WTC11 (cell line): ENCODE results near the gene SULT6B1. TPM values are rescaled to one million over a fixed set of nuclear protein-coding genes. Genes with fewer than 3 reads are reported as not detected.

ENCODE experiments used
- ATAC-seq: fragments of 200-7000 bp; cut with Tn5 transposase; 2 replicates; pipeline ENCODE4 v1.10.0; 2021; ENCODE audit warnings: mild to moderate bottlenecking, moderate library complexity
- CTCF ChIA-PET: fragments of 300-600 bp; sonication (Branson Sonifier 250); formaldehyde crosslinking; loops from one replicate; lab custom pipeline; 2021; ENCODE audit warnings: antibody characterized with exemption; lab: Charles Lee
- POLR2A ChIA-PET: fragments of 350-600 bp; sonication (Branson Sonifier 250); formaldehyde crosslinking; loops from one replicate; lab custom pipeline; 2021; ENCODE audit warnings: antibody characterized with exemption; lab: Charles Lee
- DNase-seq: peaks from one replicate; pipeline ENCODE4 v3.0.0; 2021; ENCODE audit warnings: low spot score
- H3K27ac Mint-ChIP-seq: 2 replicates; pipeline ENCODE4 v1.8.0; 2021; ENCODE audit warnings: mixed read lengths
- H3K27me3 Mint-ChIP-seq: 2 replicates; pipeline ENCODE4 v1.8.0; 2021; ENCODE audit warnings: low read depth, mild to moderate bottlenecking, moderate library complexity, mixed read lengths
- H3K36me3 Mint-ChIP-seq: 2 replicates; pipeline ENCODE4 v1.8.0; 2021; ENCODE audit warnings: mixed read lengths
- H3K4me1 Mint-ChIP-seq: 2 replicates; pipeline ENCODE4 v1.8.0; 2022; ENCODE audit warnings: mixed read lengths
- H3K4me3 Mint-ChIP-seq: 2 replicates; pipeline ENCODE4 v1.8.0; 2021; ENCODE audit warnings: mild to moderate bottlenecking, moderate library complexity, mixed read lengths
- H3K9me3 Mint-ChIP-seq: 2 replicates; pipeline ENCODE4 v1.8.0; 2021; ENCODE audit warnings: mixed read lengths
- AR ChIP-seq: fragments of 250-450 bp; sonication (Bioruptor Pico); IDR thresholded peaks from 2 replicates; pipeline ENCODE4 v1.9.0; 2021; ENCODE audit warnings: mild to moderate bottlenecking
- ATF3 ChIP-seq: sonication (generic); formaldehyde crosslinking; conservative IDR thresholded peaks from 2 replicates; pipeline ENCODE4 v1.8.1; 2022; ENCODE audit warnings: mild to moderate bottlenecking, missing genetic modification reagents
- ELF4 ChIP-seq: sonication (generic); formaldehyde crosslinking; IDR thresholded peaks from 2 replicates; pipeline ENCODE4 v1.8.1; 2022; ENCODE audit warnings: low read depth, mild to moderate bottlenecking, moderate library complexity, missing genetic modification reagents
- FOXK1 ChIP-seq: sonication (generic); formaldehyde crosslinking; IDR thresholded peaks from 2 replicates; pipeline ENCODE4 v1.8.0; 2022; ENCODE audit warnings: mild to moderate bottlenecking, moderate library complexity, missing genetic modification reagents
- GABPB1 ChIP-seq: sonication (generic); formaldehyde crosslinking; IDR thresholded peaks from 2 replicates; pipeline ENCODE4 v1.8.1; 2023; ENCODE audit warnings: mild to moderate bottlenecking, missing genetic modification reagents
- IRF2 ChIP-seq: sonication (generic); formaldehyde crosslinking; IDR thresholded peaks from 2 replicates; pipeline ENCODE4 v1.8.0; 2022; ENCODE audit warnings: low read depth, missing genetic modification reagents, borderline replicate concordance
- JUN ChIP-seq: sonication (generic); formaldehyde crosslinking; IDR thresholded peaks from 2 replicates; pipeline ENCODE4 v1.8.0; 2023; ENCODE audit warnings: mild to moderate bottlenecking, missing genetic modification reagents
- NFYB ChIP-seq: sonication (generic); formaldehyde crosslinking; conservative IDR thresholded peaks from 2 replicates; pipeline ENCODE4 v1.8.0; 2022; ENCODE audit warnings: low read depth, missing genetic modification reagents
- NR1H2 ChIP-seq: sonication (generic); formaldehyde crosslinking; IDR thresholded peaks from 2 replicates; pipeline ENCODE4 v1.9.0; 2021; ENCODE audit warnings: mild to moderate bottlenecking, moderate library complexity, missing genetic modification reagents
- STAT6 ChIP-seq: sonication (generic); formaldehyde crosslinking; conservative IDR thresholded peaks from 2 replicates; pipeline ENCODE4 v1.8.1; 2023; ENCODE audit warnings: mild to moderate bottlenecking, low read depth, missing genetic modification reagents, moderate library complexity
- ZBTB21 ChIP-seq: sonication (generic); formaldehyde crosslinking; IDR thresholded peaks from 2 replicates; pipeline ENCODE4 v1.8.1; 2023; ENCODE audit warnings: mild to moderate bottlenecking, missing genetic modification reagents, borderline replicate concordance
- ZNF121 ChIP-seq: sonication (generic); formaldehyde crosslinking; IDR thresholded peaks from 2 replicates; pipeline ENCODE4 v1.8.0; 2023; ENCODE audit warnings: missing genetic modification reagents
- ZNF219 ChIP-seq: sonication (generic); formaldehyde crosslinking; IDR thresholded peaks from 2 replicates; pipeline ENCODE4 v1.8.0; 2023; ENCODE audit warnings: missing genetic modification reagents, mild to moderate bottlenecking, borderline replicate concordance
- ZNF425 ChIP-seq: fragments of 250-450 bp; sonication (Bioruptor Pico); conservative IDR thresholded peaks from 2 replicates; pipeline ENCODE4 v1.9.0; 2021; ENCODE audit warnings: mild to moderate bottlenecking
- total RNA-seq: library from RNA; stranded (reverse); gene quantifications from 3 replicates; pipeline ENCODE4 v1.2.3, GENCODE V29; 2021
- TF ChIP-seq, protein P1 (sequence below): sonication (generic); formaldehyde crosslinking; IDR thresholded peaks from 2 replicates; pipeline ENCODE4 v1.8.0; 2022; ENCODE audit warnings: mild to moderate bottlenecking, missing genetic modification reagents

Gene SULT6B1
- total RNA-seq, 1 experiment from 2014 or later, result not detected

GRCh38 chr2:37181726-37182684 is 6.5 kb downstream of the SULT6B1 start:
- CTCF ChIA-PET, result interaction anchor here (1.0 to 1.6 kb wide), 2 partner anchors 9 to 695 kb away, joined by 3 read pairs; no protein-coding TSS in a partner anchor
- Mint-ChIP-seq H3K27me3 (no peaks in the 10 kb centered on the region), H3K4me1 (peaks cover 26% of the 10 kb centered on the region), H3K36me3 (no peaks in the 10 kb centered on the region), H3K9me3 (no peaks in the 10 kb centered on the region), H3K4me3 (no peak overlapping the region), H3K27ac (peak overlapping the region; percentile 75)
- POLR2A ChIA-PET, result interaction anchor here (0.7 to 0.8 kb wide), 2 partner anchors 23 to 552 kb away, joined by 3 to 4 read pairs; no protein-coding TSS in a partner anchor
- DNase-seq, result no peak
- peak; percentile 60 for ATAC-seq
- TF ChIP-seq ELF4 (no peak), NR1H2 (no peak), STAT6 (no peak), AR (CRISPR knock-in tag) (no peak), FOXK1 (no peak), ZNF219 (CRISPR knock-in tag) (no peak), ATF3 (CRISPR knock-in tag) (no peak), ZBTB21 (CRISPR knock-in tag) (no peak), IRF2 (CRISPR knock-in tag) (no peak)
- TF ChIP-seq, protein P1, sequence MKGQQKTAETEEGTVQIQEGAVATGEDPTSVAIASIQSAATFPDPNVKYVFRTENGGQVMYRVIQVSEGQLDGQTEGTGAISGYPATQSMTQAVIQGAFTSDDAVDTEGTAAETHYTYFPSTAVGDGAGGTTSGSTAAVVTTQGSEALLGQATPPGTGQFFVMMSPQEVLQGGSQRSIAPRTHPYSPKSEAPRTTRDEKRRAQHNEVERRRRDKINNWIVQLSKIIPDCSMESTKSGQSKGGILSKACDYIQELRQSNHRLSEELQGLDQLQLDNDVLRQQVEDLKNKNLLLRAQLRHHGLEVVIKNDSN, result no peak

GRCh38 chr2:37180640-37181039 is 7.8 kb downstream of the SULT6B1 start:
- H3K36me3 Mint-ChIP-seq, result no peaks in the 10 kb centered on the region
- TF ChIP-seq ZNF121 (CRISPR knock-in tag) (peak; percentile 92), JUN (CRISPR knock-in tag) (no peak)
- H3K9me3 Mint-ChIP-seq, result no peaks in the 10 kb centered on the region
- ATAC-seq (no peak), DNase-seq (no peak)
- H3K27ac Mint-ChIP-seq, result no peak overlapping the region
- ChIA-PET CTCF (interaction anchor here (0.6 to 1.6 kb wide), 6 partner anchors 10 to 697 kb away, joined by 3 to 4 read pairs (median 3); partner anchors contain the start of genes GPATCH11 and HEATR5B), POLR2A (no interaction called here)
- H3K4me3 Mint-ChIP-seq, result no peak overlapping the region
- H3K27me3 Mint-ChIP-seq, result no peaks in the 10 kb centered on the region
- H3K4me1 Mint-ChIP-seq, result peaks cover 26% of the 10 kb centered on the region

DNA sequence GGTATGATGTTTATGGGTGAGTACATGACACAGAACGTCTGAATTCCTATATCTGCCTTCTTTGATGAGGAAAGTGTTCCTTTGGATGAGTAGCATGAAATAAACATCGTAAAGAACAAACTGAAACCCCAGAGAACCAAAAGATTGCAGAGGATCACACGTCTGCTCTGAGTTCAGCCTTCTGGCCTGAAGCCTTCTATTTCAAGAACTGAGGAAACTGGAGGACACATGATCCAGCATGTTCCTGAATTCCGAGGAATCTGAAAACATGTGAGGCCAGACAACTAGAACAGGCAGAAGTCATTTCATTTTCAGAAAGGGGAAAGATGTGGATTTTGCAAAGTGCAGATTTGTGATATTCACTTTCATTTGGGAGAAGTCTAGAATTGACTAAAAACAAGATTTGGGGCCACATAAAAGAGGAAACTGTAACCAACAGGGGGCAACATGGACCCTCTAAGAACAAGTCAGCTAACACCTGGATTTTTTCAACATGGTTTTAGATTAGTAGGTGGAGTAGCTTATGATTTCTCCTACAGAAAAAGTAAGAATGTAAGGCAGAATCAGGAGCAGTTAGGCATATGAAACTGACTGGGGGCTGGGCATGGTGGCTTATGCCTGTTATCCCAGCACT is 8.3 kb downstream of the SULT6B1 start:
- no peak overlapping the region for H3K4me3 Mint-ChIP-seq
- H3K4me1 Mint-ChIP-seq, result peaks cover 26% of the 10 kb centered on the region
- ChIA-PET CTCF (interaction anchor here (0.5 to 1.6 kb wide), 6 partner anchors 11 to 1006 kb away, joined by 3 to 4 read pairs (median 3); partner anchors contain the start of genes GPATCH11 and HEATR5B), POLR2A (no interaction called here)
- H3K27me3 Mint-ChIP-seq, result no peaks in the 10 kb centered on the region
- TF ChIP-seq ZNF425 (CRISPR knock-in tag) (no peak), NFYB (CRISPR knock-in tag) (no peak), GABPB1 (no peak)
- H3K9me3 Mint-ChIP-seq, result no peaks in the 10 kb centered on the region
- peak overlapping the region; percentile 13; the same call in 1 of the 2 replicates for H3K27ac Mint-ChIP-seq
- ATAC-seq, result peak; percentile 64
- H3K36me3 Mint-ChIP-seq, result no peaks in the 10 kb centered on the region
- DNase-seq, result no peak
